HEK293 (cell line): ENCODE results near the gene ZNF764.
"Not testable (repeated sequence)": the region's sequence is repeated elsewhere in the genome, so short reads cannot be mapped to it uniquely, and the experiment has no call there.

Source experiments
- CTCF ChIP-seq: fragments of 450-650 bp; formaldehyde crosslinking; IDR thresholded peaks from 2 replicates; pipeline ENCODE4 v1.5.1; 2016; ENCODE audit warnings: missing biosample characterization, missing genetic modification characterization
- HOXA7 ChIP-seq: sonication (generic); formaldehyde crosslinking; IDR thresholded peaks from 2 replicates; pipeline ENCODE4 v1.8.1; 2022; ENCODE audit warnings: missing genetic modification reagents, borderline replicate concordance
- KLF16 ChIP-seq: fragments of 450-650 bp; formaldehyde crosslinking; IDR thresholded peaks from 2 replicates; pipeline ENCODE4 v1.5.1; 2017; ENCODE audit warnings: missing biosample characterization, missing genetic modification characterization
- SETDB1 ChIP-seq: IDR thresholded peaks from one replicate; pipeline ENCODE4 v1.6.1; 2017; ENCODE audit warnings: mild to moderate bottlenecking, low read length, moderate library complexity, mixed read lengths; ENCODE audit not compliant: insufficient read length
- TCF7L2 ChIP-seq: IDR thresholded peaks from 2 replicates; pipeline ENCODE4 v1.6.1; 2011; ENCODE audit warnings: low read depth, mild to moderate bottlenecking, inconsistent platforms, low read length, moderate library complexity, borderline replicate concordance
- ZNF138 ChIP-seq: fragments of 450-650 bp; formaldehyde crosslinking; IDR thresholded peaks from 2 replicates; pipeline ENCODE4 v1.5.1; 2016; ENCODE audit warnings: missing biosample characterization, missing genetic modification characterization, borderline replicate concordance
- ZNF518A ChIP-seq: fragments of 450-650 bp; formaldehyde crosslinking; conservative IDR thresholded peaks from 2 replicates; pipeline ENCODE4 v1.5.1; 2016; ENCODE audit warnings: low read depth, missing biosample characterization, missing genetic modification characterization
- ZNF530 ChIP-seq: fragments of 450-650 bp; formaldehyde crosslinking; IDR thresholded peaks from 2 replicates; pipeline ENCODE4 v1.5.1; 2016; ENCODE audit warnings: low read depth, missing biosample characterization, missing genetic modification characterization
- ZNF571 ChIP-seq: fragments of 450-650 bp; formaldehyde crosslinking; IDR thresholded peaks from 2 replicates; pipeline ENCODE4 v1.5.0; 2017; ENCODE audit warnings: missing biosample characterization, missing genetic modification characterization
- ZNF792 ChIP-seq: fragments of 450-650 bp; formaldehyde crosslinking; IDR thresholded peaks from 2 replicates; pipeline ENCODE4 v1.5.1; 2016; ENCODE audit warnings: missing biosample characterization, missing genetic modification characterization

DNA sequence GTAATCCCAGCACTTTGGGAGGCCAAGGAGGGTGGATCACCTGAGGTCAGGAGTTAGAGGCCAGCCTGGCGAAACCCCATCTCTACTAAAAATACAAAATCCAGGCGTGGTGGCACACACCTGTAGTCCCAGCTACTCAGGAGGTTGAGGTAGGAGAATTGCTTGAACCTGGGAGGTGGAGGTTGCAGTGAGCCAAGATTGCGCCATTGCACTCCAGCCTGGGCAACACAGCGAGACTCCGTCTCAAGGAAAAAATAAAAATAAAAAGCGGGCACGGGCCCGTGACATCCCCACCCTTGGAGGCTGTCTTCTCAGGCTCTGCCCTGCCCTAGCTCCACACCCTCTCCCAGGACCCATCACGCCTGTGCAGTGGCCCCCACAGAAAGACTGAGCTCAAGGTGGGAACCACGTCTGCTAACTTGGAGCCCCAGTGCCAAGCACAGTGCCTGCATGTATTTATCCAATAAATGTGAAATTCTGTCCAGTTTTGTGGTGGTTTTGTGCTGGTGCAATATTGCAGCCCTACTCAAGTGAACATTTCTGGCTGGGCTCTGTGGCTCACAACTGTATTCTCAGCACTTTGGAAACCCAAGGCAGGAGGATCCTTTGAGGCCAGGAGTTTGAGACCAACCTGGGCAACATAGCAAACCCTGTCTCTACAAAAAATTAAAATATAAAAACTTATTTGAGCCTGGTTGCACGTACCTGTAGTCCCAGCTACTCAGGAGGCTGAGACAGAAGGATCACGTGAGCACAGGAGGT lies 35.3 kb downstream of the ZNF764 start:
- not testable (repeated sequence) for TF ChIP-seq CTCF (tag by site-specific recombination); ZNF571 (tag by site-specific recombination); HOXA7 (CRISPR knock-in tag); ZNF138; SETDB1; TCF7L2; ZNF792 (tag by site-specific recombination); ZNF530; KLF16 (tag by site-specific recombination); ZNF518A (tag by site-specific recombination)
